ENCODE measurements around the gene CLN3.
A peak's percentile ranks its signal among the peaks of the same experiment; 100 is the strongest.
"Not testable (repeated sequence)": the region's sequence is repeated elsewhere in the genome, so short reads cannot be mapped to it uniquely, and the experiment has no call there.

Gene CLN3

GRCh38 chr16:28491970-28492474 is at the start of gene CLN3:
TSS of gene CLN3 (minus strand) at chr16:28492074. CDS start at chr16:28491759, 315 bp downstream.
- peak; percentile 45 for DNase-seq

GRCh38 chr16:28540346-28540745 is 48.5 kb upstream of the CLN3 start:
- DNase-seq, result no peak

GRCh38 chr16:28538733-28539596 is 47.1 kb upstream of the CLN3 start, which contains the start of gene NUPR1:
TSS of gene NUPR1 (minus strand) at chr16:28538974. CDS start at chr16:28538907, 67 bp downstream.
- no peak for DNase-seq

GRCh38 chr16:28537964-28538732 is 46.3 kb upstream of the CLN3 start:
- DNase-seq, result no peak

GRCh38 chr16:28537076-28537475 is 45.2 kb upstream of the CLN3 start:
- DNase-seq, result no peak

GRCh38 chr16:28534542-28535373 is 42.9 kb upstream of the CLN3 start:
- no peak for DNase-seq

GRCh38 chr16:28532940-28533647 is 41.2 kb upstream of the CLN3 start:
- DNase-seq, result no peak

GRCh38 chr16:28531777-28532744 is 40.2 kb upstream of the CLN3 start:
- no peak for DNase-seq

- DNase-seq, result no peak
Measured at GRCh38 chr16:28529124-28529523, 37.2 kb upstream of the CLN3 start.

GRCh38 chr16:28528463-28528867 is 36.6 kb upstream of the CLN3 start:
- no peak for DNase-seq

GRCh38 chr16:28527985-28528384 is 36.1 kb upstream of the CLN3 start:
- no peak for DNase-seq

- DNase-seq, result not testable (repeated sequence)
Measured at GRCh38 chr16:28527100-28527785, 35.4 kb upstream of the CLN3 start.

GRCh38 chr16:28526201-28527099 is 34.6 kb upstream of the CLN3 start:
- no peak for DNase-seq

GRCh38 chr16:28524681-28525171 is 32.9 kb upstream of the CLN3 start:
- DNase-seq, result no peak

- DNase-seq, result no peak
Measured at GRCh38 chr16:28522792-28523191, 30.9 kb upstream of the CLN3 start.

GRCh38 chr16:28521436-28521835 is 29.6 kb upstream of the CLN3 start:
- no peak for DNase-seq

GRCh38 chr16:28520672-28521071 is 28.8 kb upstream of the CLN3 start:
- DNase-seq, result no peak

- no peak for DNase-seq
Measured at GRCh38 chr16:28514246-28514645, 22.4 kb upstream of the CLN3 start.

All from NCI-H187 treated with DMSO at 0.1 percent for 48 hours (cell line).